GM19467 (cell line): ENCODE data around the gene HPN.
"Not testable (repeated sequence)": the region's sequence is repeated elsewhere in the genome, so short reads cannot be mapped to it uniquely, and the experiment has no call there.

ENCODE experiments used
- ATAC-seq: cut with Tn5 transposase; IDR thresholded peaks from one replicate; pipeline ENCODE4 v1.9.1; 2021; ENCODE audit warnings: mild to moderate bottlenecking, moderate library complexity; ENCODE audit not compliant: unreplicated experiment

Gene HPN

DNA sequence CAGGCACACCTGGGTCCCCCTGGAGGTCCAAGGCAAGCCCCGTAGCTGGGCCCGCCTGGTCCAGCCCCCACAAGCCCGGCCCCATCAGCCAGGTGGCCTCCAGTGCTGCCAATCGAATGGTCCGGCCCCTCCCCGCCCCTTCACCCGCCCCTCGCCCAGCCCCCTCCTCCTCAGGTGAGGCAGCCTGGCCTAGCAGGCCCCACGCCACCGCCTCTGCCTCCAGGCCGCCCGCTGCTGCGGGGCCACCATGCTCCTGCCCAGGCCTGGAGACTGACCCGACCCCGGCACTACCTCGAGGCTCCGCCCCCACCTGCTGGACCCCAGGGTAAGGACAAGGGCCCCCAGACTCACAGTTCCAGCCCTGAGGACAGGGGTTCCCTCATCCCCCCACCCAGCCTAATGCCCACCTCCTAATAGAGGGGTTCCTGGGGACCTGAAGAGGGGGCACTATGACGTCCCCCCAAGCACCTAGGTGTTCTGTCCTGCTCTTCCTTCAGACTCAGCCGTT, at the start of gene HPN:
TSS of gene HPN (plus strand) at position 174 of the 508 bp plus-strand sequence. CDS start 786 bp downstream, outside the sequence.
- no peak for ATAC-seq

DNA sequence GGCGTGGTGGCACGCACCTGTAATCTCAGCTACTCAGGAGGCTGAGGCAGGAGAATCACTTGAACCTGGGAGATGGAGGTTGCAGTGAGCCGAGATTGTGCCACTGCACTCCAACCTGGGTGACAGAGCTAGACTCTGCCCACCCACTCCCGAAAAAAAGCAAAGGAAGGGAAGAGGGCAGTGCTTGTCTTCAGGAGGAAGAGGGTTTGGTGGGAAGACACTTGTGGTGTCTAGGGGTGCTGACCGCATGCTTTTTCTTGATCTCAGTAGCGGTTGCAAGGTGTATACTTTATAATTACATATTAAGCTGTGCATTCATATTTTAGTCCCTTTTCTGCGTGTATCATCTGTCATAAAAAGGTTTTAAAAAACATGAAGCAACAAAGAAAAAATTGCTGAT, 48.9 kb upstream of the HPN start:
- ATAC-seq: not testable (repeated sequence)

DNA sequence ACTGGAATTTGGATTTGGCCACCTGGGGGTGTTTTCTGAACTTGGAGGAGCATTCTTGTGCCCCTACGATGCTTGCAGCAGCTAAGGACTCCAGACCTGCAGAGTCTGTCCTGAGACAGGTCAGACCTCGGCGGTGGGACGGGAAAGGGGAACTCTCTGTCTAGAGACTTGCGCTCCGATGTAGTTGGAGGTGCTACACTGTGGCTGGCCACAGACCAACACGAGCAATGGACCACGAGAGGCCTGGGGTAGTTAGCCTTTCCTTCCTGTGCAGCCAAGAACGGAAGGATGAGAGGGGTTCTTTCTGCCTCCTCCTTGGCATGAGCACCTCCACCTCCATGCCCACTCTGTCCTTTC, 47.3 kb upstream of the HPN start:
- no peak for ATAC-seq

- ATAC-seq: no peak
These were observed 46.6 kb upstream of the HPN start for GRCh38 chr19:34994643-34995541.

DNA sequence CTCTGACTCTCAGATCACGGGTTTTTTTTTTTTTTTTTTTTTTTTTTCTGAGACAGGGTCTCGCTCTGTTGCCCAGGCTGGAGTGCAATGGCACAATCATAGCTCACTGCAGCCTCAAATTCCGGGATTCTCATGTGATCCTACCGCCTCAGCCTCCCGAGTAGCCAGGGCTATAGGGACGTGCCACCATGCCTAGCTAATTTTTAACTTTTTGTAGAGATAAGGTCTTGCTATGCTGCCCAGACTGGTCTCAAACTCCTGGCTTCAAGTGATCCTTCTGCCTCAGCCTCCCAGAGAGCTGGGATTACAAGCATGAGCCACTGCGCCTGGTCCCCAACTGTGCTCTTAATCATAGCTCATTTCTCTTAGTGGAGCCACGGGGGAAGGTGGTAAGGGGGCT, 46.0 kb upstream of the HPN start:
- no peak for ATAC-seq

DNA sequence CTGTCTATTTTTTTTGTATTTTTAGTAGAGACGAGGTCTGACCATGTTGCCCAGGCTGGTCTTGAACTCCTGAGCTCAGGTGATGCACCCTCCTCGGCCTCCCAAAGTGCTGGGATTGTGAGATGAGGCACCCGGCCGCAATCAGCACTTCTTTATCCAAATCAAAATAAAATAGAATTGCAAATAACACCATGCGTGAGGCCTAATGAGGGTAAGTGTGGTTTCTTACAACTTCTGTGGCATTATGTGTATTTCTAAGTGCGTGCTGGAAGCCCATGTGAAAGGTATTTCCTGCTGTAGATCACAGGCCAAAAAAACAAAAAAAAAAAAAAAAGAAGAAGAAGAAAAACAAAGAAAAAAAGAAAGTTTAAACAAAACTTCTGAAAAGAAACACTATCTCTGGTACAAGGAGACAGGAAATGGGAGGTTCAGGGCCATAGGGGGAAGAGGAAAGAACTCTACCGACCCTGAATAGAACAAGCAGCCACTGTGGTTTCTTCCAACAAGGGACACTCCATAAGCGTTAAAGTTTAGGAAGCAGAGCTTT, 44.4 kb upstream of the HPN start:
- ATAC-seq: no peak

- not testable (repeated sequence) for ATAC-seq
These were observed 43.3 kb upstream of the HPN start for GRCh38 chr19:34998224-34998623.

DNA sequence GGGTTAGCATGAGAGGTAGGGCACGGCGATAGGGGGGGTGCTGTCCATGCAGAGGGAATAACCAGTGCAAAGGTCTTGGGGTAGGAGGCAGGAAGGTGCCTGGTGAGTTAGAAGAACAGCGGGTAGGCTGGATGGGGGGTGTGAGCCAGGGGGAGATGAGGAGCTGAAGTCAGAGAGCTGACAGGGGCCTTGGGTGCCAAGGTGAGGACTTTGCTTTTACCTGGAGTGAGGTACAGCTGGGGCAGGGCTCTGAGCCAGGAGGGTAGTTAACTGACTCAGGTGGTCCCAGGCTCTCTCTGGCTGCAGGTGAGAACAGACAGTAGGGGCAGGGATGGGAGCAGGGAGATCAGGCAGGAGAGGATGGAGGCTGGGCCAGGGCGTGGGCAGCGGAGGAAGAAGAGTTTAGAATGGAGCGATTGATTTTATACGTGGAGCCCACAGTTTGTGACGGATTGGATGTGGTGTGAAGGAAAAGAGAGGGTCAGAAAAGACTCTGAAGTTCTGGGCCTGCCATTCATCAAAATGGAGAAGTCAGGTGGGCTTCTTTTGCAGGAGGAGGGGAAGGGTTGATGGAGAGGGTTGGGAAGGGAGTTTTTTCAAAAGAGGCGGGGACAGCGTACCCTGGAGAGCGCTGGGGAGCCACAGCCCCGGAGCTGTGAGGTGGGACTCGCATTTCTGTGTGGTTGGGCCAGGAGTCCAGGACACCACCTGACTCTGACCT, 42.6 kb upstream of the HPN start:
- no peak for ATAC-seq

DNA sequence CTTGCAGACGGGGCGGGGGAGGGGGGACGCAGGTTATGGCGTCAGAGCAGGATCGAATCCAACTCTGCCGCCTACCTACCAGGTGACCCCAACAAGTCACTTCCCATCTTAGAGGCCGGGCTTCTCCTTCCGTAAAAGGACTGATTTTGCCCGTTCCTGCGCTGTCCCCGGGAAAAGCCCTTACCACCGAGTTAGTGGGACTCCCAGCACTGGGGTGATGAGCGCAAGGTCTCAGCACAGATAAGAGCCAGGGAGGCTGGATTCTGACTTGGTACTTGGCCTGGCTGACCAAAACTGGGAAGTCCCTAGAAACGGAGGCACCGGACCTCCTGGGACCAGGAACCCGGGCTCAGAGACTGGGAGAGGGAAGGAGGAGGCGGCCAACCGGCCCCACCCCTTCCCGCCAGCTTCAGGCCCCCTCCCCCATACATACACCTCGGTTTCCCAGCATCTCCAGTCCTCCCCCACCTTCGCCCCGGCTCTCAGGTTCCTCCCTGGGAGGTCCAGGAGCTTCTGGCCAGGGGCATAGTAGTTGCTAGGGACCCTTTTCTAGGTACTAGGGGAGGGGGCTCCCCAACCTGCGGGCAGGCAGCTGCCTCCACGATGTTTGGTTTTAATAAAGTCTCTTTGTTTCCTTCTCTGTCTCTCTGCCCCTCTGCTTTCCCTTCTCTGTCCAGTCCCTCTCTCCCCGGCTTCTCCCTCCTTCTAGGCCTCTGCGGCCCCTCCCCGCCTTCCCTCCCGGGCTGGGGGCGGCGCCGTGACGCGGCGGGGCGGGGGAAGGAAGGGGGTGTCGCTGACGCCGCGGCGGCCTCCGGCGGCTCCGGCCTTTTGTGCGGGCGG, 41.8 kb upstream of the HPN start, which contains the start of gene GRAMD1A:
TSS of gene GRAMD1A (plus strand) at position 826 of the 840 bp plus-strand sequence. CDS start 156 bp downstream, outside the sequence.
- ATAC-seq: no peak

- ATAC-seq: no peak
These were observed 41.2 kb upstream of the HPN start for GRCh38 chr19:35000338-35000646.

- no peak for ATAC-seq
These were observed 40.6 kb upstream of the HPN start for GRCh38 chr19:35000647-35001501.

DNA sequence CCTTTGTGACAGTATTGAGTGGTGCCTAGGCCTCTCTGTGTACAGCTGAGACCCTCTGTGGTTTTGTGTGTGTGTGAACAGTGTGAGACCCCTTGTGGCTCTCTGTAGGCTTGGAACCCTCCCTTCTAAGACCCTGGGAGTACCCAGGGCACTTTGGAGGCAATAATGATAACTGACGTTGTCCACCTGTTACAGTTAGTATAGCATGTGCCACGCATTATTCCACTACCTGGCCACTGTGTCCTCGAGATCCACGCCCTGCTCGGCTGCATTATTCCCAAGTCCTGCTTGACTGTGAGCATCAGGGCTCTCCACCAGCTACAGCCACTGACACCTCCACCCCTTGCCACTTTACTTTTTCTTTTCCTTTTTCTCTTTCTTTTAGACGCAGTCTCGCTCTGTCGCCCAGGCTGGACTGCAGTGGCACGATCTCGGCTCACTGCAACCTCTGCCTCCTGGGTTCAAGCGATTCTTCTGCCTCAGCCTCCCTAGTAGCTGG, 39.4 kb upstream of the HPN start:
- no peak for ATAC-seq

- ATAC-seq: no peak
These were observed 36.8 kb upstream of the HPN start for GRCh38 chr19:35004517-35005255.

- no peak for ATAC-seq
These were observed 36.1 kb upstream of the HPN start for GRCh38 chr19:35005256-35005977.

GRCh38 chr19:35006007-35006341, 35.5 kb upstream of the HPN start:
- ATAC-seq: not testable (repeated sequence)

DNA sequence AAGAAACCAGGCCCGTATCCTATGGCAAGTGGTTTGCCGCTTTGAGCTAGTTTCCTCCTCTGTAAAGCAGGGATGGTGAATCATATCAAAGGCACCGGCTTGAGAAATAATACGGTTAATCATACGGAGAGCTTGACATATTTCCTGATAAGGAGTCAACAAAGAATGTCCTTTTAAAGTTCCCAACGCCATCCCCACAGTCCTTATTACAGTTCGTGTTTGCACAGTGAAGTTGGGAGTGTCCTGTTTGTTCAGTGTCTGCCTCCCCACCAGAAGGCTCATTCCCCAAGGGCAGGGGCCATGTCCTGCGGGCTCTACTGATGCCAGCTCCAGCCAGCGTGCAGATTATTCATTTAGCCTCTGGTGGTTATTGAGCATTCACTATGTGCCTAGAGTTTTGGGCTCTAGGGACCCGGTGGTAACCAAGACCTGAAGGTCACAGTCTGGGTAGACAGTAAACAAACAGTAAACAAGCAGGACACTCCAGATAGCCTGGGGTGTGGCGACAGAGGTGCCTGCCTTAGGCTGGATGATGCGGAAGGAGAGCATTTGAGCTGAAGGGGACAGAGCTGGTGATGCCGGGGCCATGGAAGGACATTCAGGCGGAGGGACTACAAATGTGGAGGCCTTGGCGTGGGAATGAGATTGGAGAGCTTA, 35.1 kb upstream of the HPN start:
- ATAC-seq: no peak

GRCh38 chr19:35006999-35007365, 34.5 kb upstream of the HPN start:
- no peak for ATAC-seq

- ATAC-seq: not testable (repeated sequence)
These were observed 34.1 kb upstream of the HPN start for GRCh38 chr19:35007427-35007826.
